Right lobe of liver (tissue), 6 donors: ENCODE measurements around the gene DPP10. TPM values are rescaled to one million over a fixed set of nuclear protein-coding genes. Genes with fewer than 3 reads are reported as not detected.
A peak's percentile ranks its signal among the peaks of the same experiment; 100 is the strongest.

Experiments
- ATAC-seq, 4 donors: fragments of 200-7000 bp; cut with Tn5 transposase; one replicate each; pipeline ENCODE4 v1.9.1; 2020; ENCODE audit warnings: mild to moderate bottlenecking in 4 of 4, moderate library complexity in 4 of 4
- DNase-seq, 3 donors: peaks; one replicate each; pipeline ENCODE4 v3.0.0-alpha.2; 2020
- H3K27ac ChIP-seq, 3 donors: fragments of 200-600 bp; one replicate each; pipeline ENCODE4 v1.8.0; 2022
- H3K27me3 ChIP-seq, 2 donors: fragments of 200-600 bp; one replicate each; pipeline ENCODE4 v1.8.0; 2022
- H3K36me3 ChIP-seq, 4 donors: fragments of 200-600 bp; sonication (generic) in 1 of 4; one replicate each; pipeline versions ENCODE4 v1.5.1 to v1.8.0; 2017 to 2022; ENCODE audit warnings: control low read depth in 1 of 4
- H3K4me1 ChIP-seq, 4 donors: fragments of 200-600 bp; sonication (generic) in 1 of 4; one replicate each; pipeline versions ENCODE4 v1.5.1 to v1.8.0; 2017 to 2022; ENCODE audit warnings: control low read depth in 1 of 4
- H3K4me3 ChIP-seq, 3 donors: fragments of 200-600 bp; one replicate each; pipeline ENCODE4 v1.8.0; 2022
- H3K9me3 ChIP-seq, 4 donors: fragments of 200-600 bp; sonication (generic) in 1 of 4; one replicate each; pipeline versions ENCODE4 v1.5.1 to v1.8.0; 2017 to 2022; ENCODE audit warnings: control low read depth in 1 of 4
- CTCF ChIP-seq, 4 donors: fragments of 200-600 bp in 3 of 4; fragments of 450-650 bp in 1 of 4; IDR thresholded peaks; one replicate each; pipeline versions ENCODE4 v1.5.1 to v1.8.0; 2016 to 2022; ENCODE audit warnings: antibody characterized with exemption in 4 of 4, mild to moderate bottlenecking in 2 of 4
- POLR2A ChIP-seq: fragments of 450-650 bp; IDR thresholded peaks from one replicate; pipeline ENCODE4 v1.6.1; 2017; ENCODE audit warnings: antibody characterized with exemption, mild to moderate bottlenecking
- WGBS: methylation state at CpG from one replicate; pipeline ENCODE4 v1.1.6; 2018; ENCODE audit warnings: low coverage, low lambda C conversion rate; ENCODE audit not compliant: insufficient coverage; ENCODE audit errors: missing lambda C conversion rate; 5-methylcytosine and 5-hydroxymethylcytosine counted together
- intact Hi-C, 2 donors: fragments of 100-400 bp; cut with DNase I; formaldehyde crosslinking; loops; one replicate each; pipeline versions ENCODE4 v1.11.2 to v1.14.1; 2022
- total RNA-seq, 6 experiments: library from RNA; depleted of rRNA in 2 of 6; stranded (reverse); fragments of >200 nt in 2 of 6; fragmentation: NEBNext Ultra II Directional in 3 of 6; extraction: Animal tissue kit (Norgen Biotek cat#: 25700) in 3 of 6; gene quantifications; one replicate each; pipeline versions ENCODE4 v1.1.0 to v1.2.4, GENCODE V29; 2016 to 2023
- donor health status: DM: no; HTN: yes; CAD: no.
- donor health status: DM: no; HTN: no; CAD: no.
- donor health status: DM: no; HTN: no; CAD: no.
- donor health status: DM: no; HTN: yes; CAD: no.
- donor health status: DM: no; HTN: yes; CAD: no.

The DPP10 gene
- total RNA-seq, 6 experiments from 2014 or later, result 0.09 to 0.19 (median 0.15) TPM; not detected in 2

GRCh38 chr2:115165529-115166109, 723.2 kb downstream of the DPP10 start:
- Histone ChIP-seq H3K27me3 (peaks cover 0 to 5% of the 10 kb centered on the region in 2 donors), H3K4me3 (no peak overlapping the region), H3K27ac (no peak overlapping the region), H3K4me1 (no peaks in the 10 kb centered on the region), H3K9me3 (no peaks in the 10 kb centered on the region), H3K36me3 (no peaks in the 10 kb centered on the region)
- ATAC-seq (peak in 3 of 4 donors; percentile 43 to 58 (median 56)), DNase-seq (no peak)
- TF ChIP-seq POLR2A (no peak), CTCF (IDR thresholded peaks at IDR 0.05) (peak; percentile 37 to 56 (median 44))
- intact Hi-C loops, result no loop called here
- 24% methylated on average over 6 of the region's 6 CpGs for WGBS

GRCh38 chr2:115168457-115168856, 726.0 kb downstream of the DPP10 start:
- 25% methylated on average over 3 of the region's 3 CpGs for WGBS
- no peaks in the 10 kb centered on the region for H3K9me3 ChIP-seq
- no peak for DNase-seq
- intact Hi-C loops, result no loop called here
- H3K4me1 ChIP-seq, result no peaks in the 10 kb centered on the region
- no peak for TF ChIP-seq POLR2A
- TF ChIP-seq CTCF (IDR thresholded peaks at IDR 0.05), result no peak
- H3K36me3 ChIP-seq, result no peaks in the 10 kb centered on the region
- H3K4me3 ChIP-seq, result no peak overlapping the region
- ATAC-seq, result no peak
- no peak overlapping the region for H3K27ac ChIP-seq
- no peaks in the 10 kb centered on the region for H3K27me3 ChIP-seq

GRCh38 chr2:115169814-115170213, 727.4 kb downstream of the DPP10 start:
- intact Hi-C loops, result no loop called here
- ATAC-seq (no peak), DNase-seq (no peak)
- Histone ChIP-seq H3K4me3 (no peak overlapping the region), H3K36me3 (no peaks in the 10 kb centered on the region), H3K4me1 (no peaks in the 10 kb centered on the region), H3K27ac (no peak overlapping the region), H3K27me3 (no peaks in the 10 kb centered on the region), H3K9me3 (no peaks in the 10 kb centered on the region)
- 61% methylated on average over 1 of the region's 1 CpG for WGBS
- TF ChIP-seq CTCF (IDR thresholded peaks at IDR 0.05) (no peak), POLR2A (no peak)

- Histone ChIP-seq H3K27ac (no peak overlapping the region), H3K36me3 (no peaks in the 10 kb centered on the region), H3K4me1 (no peaks in the 10 kb centered on the region), H3K27me3 (no peaks in the 10 kb centered on the region), H3K4me3 (no peak overlapping the region), H3K9me3 (no peaks in the 10 kb centered on the region)
- DNase-seq, result no peak
- intact Hi-C loops, result no loop called here
- 100% methylated on average over 2 of the region's 2 CpGs for WGBS
- ATAC-seq, result no peak
- no peak for TF ChIP-seq CTCF (IDR thresholded peaks at IDR 0.05)
- no peak for TF ChIP-seq POLR2A
Measured at GRCh38 chr2:115171751-115172150, 729.3 kb downstream of the DPP10 start.

GRCh38 chr2:115174651-115175050, 732.2 kb downstream of the DPP10 start:
- intact Hi-C loops, result no loop called here
- ATAC-seq (no peak), DNase-seq (no peak)
- TF ChIP-seq POLR2A (no peak), CTCF (IDR thresholded peaks at IDR 0.05) (no peak)
- Histone ChIP-seq H3K9me3 (no peaks in the 10 kb centered on the region), H3K27ac (no peak overlapping the region), H3K4me3 (no peak overlapping the region), H3K4me1 (no peaks in the 10 kb centered on the region), H3K36me3 (no peaks in the 10 kb centered on the region), H3K27me3 (no peaks in the 10 kb centered on the region)
- 44% methylated on average over 3 of the region's 3 CpGs for WGBS
